Renal cortical epithelial cell (primary cell): ENCODE measurements around the gene WDR36. TPM values are rescaled to one million over a fixed set of nuclear protein-coding genes. Genes with fewer than 3 reads are reported as not detected.

Experiments
- DNase-seq: peaks from one replicate; pipeline ENCODE4 v3.0.0-alpha.2; 2011; ENCODE audit warnings: low read depth
- total RNA-seq: library from RNA; depleted of rRNA; stranded (reverse); fragments of >200 nt; gene quantifications from 2 replicates; pipeline ENCODE4 v1.2.3, GENCODE V29; 2014

The WDR36 gene
- 51.1 and 69.5 TPM in 2 replicates for total RNA-seq

DNA sequence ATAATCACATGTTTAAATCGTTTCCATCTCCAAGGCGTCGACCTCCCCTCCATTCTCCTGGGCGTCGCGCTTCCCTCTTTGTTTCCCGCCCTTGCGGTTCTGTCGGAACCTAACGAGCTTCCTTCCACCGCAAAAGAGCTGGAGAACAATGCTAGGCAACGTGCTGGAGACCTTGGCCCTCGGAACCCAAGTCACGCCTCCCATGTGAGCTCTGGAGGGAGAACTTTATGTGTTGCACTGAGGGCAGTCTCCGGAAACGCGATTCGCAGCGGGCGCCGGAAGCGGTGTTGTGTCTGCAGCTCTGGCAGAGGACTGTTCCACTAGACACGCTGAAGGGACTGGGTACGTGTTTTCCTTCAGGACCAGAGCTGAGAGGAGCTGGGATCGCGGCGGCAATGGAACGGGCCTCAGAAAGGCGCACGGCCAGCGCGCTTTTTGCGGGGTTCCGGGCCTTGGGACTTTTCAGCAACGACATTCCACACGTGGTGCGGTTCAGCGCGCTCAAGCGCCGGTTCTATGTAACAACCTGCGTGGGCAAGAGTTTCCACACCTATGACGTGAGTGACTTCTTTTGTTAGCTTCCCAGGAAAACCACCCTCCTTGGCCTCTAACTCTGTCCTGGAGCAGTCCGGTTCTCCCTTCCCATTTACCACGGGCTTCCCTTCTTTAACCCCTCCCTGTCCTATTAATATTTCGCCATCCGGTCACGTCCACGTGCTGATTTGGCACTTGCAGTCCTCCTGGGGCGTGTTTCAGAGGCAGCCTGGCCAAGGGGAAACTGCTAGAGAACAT, at the start of gene WDR36:
WDR36 (plus strand) TSS at position 287 of the 792 bp plus-strand sequence; CDS start at position 396, 109 bp downstream.
- peak; percentile 79 for DNase-seq

DNA sequence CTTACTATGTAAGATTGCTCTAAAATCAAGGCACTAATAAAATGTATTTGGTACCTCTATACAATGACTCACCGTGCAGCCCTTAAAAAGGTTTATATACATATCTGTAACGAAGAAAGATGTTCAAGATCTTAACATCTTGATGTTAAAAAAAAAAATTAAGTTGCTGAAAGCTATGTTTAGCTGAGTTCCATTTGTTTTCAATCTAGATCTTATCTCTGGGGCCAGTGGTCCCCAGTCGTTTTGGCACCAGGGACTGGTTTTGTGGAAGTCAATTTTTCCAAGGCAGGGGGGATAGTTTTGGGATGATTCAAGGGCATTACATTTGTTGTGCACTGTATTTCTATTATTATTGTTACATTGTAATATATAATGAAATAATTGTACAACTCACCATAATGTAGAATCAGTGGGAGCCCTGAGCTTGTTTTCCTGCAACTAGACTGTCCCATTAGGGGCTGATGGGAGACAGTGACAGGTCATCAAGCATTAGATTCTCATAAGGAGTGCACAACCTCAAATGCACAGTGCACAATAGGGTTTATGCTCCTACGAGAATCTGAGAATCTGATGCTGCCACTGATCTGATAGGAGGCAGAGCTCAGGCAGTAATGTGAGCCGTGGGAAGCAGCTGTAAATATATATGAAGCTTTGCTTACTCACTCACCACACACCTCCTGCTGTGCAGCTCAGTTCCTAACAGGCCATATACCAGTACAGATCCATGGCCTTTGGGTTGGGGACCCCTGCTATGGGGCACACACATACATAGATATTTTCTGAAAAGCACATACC, 48.2 kb upstream of the WDR36 start:
- no peak for DNase-seq

DNA sequence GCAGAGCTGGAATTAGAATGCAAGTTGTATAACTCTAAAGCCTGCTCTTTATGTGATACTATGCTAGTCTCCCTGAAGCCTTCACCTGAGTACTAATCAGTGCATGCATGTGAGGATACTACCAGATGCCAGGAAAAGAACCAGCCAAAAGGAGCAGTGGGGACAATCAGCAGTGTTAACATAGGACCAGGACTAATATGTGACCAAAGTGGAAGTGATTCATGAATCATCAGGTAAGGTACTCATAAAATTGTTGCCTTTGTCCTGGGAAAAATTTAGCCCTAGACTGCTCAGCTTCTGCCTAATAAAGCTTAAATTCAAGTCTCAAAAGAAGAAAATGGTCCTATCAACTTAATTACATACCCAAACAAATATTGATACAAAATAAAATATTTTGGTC, 34.1 kb upstream of the WDR36 start:
- DNase-seq = peak; percentile 36

DNA sequence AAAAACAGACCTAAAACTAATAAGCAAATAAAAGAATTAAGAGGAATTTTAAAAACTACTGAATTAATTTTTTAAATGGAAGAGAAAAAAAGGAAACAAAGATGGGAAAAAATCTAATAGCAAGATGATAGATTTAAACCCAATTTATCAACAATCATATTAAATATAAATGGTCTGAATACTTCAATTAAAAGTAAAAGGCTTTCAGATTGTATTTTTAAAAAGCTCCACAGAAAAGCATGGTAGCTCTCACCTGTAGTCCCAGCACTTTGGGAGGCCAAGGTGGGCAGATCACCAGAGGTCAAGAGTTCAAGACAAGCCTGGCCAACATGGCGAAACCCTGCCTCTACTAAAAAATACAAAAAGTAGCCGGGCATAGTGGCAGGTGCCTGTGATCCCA, 32.0 kb upstream of the WDR36 start:
- DNase-seq = no peak

DNA sequence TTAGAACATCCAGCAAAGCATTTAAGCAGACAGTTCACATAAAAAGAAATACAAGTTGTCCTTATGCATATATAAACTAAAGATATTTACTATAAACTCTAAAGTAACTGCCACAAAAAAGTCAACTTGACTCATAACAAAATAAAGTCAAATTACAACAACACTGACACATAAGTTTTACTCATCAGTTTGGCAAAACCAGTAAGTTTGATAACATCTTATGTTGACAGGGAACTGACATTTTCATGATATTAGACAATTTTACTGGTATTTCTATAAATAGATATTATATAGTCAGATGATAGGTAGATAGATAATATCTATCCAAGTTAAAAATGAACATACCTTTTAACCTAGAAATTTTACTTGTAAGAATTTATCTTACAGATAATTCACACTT, 30.5 kb upstream of the WDR36 start:
- DNase-seq = no peak

DNA sequence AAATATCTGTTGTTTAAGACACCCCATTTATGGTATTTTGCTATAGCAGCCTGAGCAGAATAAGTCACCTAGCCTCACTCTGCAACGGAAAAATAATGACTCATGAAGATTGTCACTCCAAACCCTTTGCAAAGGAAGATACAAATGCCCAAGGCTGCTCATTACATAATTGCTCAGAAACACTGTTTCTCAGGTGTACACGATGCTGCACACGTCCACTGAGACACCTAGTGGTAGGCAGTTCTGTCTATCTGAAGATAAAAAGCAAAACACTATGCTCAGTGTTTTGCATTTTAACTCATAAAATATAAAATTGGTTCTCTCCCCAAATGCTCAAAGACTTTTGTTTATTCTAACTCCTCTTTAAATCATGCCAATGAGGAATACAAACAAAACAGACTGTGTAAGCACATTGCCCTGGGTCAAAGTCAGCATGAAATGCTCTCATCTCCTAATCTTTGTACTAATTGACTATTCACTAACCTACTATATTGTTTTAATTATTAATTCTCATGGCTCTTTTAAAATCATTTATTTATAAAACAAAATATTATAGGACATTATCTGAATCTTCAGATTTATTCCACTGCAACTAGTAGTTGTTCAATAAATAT, 28.3 kb upstream of the WDR36 start:
- DNase-seq = peak; percentile 57

DNA sequence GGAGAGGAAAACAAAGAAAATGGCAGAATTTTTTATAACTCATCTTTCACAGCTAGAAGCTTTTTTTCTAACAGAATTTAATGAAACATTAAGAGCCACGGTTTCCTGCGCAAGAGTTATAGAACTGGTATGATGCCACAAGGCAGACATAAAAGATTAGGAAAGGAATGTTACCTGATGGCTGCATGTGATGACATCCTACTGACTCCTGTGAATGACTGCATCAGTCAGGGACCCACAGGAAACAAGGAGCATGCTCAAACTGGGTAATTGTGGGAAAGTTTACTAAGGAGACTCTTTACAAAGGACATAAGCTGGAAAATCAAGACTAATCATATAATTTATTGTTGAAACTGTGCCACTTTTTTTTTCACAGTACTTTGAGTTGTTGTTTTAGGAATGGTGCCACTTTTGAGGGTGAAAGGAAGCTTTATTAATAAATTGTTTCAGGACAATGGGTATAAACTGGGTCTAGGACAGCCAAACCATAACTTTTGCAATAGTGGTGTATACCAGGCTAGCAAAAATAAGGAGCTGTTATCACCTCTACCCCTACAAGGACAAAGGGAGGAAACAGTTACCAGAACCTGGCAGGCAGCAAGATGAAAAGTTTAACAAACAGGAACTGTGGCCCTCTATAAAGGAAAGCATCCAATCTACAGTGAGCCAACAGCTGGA, 25.7 kb upstream of the WDR36 start:
- no peak for DNase-seq

DNA sequence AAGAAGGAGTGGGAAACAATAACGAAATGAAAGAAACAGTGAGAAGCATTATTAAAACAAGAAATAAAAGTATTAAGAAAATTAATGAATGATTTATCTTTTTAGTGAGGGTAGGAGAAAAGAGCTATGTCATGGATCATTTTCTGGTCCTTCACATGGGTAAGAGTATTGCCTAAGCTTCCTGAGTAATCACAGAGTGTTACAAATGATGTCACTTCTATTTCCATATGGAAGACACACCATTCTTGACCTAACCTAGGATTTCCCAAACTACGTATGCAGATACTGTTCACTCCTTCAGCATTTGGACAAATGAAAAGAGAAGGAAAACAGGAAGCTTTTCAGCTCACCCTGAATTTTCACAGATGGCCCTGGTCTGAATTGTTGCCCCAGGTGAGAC, 23.9 kb upstream of the WDR36 start:
- no peak for DNase-seq

DNA sequence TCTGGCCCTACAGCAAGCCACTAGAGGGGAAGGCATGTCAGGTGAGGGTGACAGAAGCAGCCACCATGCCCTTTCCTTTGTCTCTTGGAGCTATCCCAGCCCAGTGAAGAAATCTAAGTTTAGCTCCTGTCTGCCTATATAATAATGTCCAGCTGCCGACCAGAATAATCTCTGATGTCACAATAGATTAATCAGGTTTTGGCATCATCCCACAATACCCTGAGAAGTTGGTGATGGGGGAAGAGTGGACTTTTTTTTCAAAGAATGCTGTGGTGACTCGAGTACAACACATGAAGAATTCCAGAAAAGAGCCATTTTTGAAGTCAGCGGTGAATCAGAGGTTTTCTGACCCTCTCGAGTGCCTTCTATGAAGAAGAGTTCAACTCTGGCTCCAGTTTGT, 22.3 kb upstream of the WDR36 start:
- no peak for DNase-seq

DNA sequence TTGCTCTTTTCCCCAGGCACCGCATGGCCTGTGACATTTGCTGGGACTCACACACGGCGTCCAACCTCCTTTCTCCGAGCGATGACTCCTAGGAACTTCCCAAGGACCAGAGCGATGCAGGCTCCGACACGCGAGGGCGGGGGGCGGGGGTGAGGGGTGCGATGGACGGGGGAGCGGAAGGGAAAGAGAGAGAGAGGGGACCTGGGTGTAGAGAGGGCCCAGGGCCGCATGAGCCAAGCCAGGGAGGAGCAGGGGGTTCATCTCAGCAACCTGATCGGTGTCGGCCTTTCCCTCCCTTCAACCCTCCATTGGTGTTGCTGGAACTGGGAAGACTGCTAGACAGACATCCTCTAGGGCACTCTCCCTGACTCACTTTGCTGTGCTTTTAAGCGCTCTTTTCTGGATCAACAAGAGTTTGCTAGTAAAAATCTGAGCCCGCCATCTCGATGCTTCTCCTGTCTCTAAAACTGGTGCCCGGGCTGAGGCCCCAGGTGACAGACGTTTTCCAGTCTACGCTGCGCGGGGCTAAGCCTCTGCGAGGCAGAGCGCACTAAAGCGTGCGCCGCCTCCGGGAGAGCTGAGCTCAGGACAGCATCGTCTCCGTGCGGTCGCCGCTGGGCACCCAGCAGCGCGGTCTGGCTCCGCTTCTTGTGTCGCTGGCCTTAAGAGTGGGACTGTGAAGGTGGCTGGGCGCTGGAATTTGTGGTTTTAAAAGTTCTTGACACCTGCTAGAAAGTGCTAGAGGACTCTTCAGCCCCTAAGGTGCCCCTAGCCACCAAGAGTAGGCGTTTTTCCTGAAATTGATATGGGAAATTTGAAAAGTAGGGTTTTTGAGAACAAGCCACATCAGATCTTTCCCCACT, 21.6 kb upstream of the WDR36 start:
- no peak for DNase-seq

DNA sequence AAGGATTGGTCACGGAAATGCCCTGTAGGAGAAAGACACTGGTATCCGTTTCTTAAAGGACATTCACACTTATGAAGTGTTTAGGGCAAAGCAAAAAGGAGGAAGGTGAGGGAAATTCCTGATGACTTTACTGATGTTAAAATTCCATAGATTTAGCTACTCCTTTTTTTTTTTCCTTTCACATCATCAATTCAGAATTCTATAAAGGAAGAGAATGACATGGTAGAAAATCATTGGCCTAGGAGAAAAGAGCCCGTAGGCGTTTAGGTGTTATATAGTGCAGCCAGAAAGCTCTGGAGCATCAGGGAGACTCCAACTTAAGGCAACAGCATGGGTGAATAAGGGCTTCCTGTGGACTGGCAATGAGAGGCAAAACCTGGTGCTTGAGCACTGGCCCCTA, 20.7 kb upstream of the WDR36 start, which contains the start of gene TSLP:
TSLP (plus strand) TSS at position 301 of the 400 bp plus-strand sequence. CDS start 178 bp downstream, outside the sequence.
- no peak for DNase-seq

DNA sequence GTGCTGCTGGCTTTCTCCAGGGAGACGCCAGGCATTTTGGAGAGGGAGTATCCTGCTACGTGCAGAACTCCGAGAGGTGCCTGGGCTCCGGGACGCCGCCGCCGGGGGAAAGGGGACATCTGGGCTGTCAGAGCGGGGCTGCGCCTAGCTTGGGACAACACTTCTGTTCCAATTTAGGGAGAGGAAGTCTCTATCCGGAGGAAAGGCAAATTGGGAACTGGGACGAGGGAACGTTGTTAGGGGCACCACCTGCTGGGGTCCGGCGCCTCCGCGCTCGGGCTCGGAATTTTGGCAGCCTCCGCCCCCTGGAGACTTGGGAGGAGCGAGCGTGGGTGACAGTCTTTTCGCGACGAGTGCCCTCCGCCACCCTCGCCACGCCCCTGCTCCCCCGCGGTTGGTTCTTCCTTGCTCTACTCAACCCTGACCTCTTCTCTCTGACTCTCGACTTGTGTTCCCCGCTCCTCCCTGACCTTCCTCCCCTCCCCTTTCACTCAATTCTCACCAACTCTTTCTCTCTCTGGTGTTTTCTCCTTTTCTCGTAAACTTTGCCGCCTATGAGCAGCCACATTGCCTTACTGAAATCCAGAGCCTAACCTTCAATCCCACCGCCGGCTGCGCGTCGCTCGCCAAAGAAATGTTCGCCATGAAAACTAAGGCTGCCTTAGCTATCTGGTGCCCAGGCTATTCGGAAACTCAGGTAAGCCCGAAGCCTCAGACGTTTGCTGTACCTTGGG, 19.0 kb upstream of the WDR36 start:
- DNase-seq = no peak

DNA sequence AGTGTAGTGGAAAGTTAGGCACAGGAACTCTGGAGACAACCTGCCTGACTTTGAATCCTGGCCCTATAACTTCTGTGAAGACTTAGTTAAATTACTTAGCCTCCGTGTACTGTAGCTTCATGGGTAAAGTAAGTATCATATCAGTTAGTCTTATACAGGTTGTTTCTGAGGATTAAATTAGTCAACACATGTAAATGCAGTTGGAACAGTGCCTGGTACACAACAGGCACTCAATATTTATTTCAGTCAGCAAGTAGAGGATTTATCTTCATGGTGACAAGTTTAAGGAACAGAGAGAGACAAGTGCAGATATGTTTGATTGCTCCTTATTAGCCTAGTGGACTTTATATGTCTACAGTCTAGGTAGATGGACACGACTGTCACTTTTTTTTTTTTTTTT, 17.9 kb upstream of the WDR36 start:
- no peak for DNase-seq

DNA sequence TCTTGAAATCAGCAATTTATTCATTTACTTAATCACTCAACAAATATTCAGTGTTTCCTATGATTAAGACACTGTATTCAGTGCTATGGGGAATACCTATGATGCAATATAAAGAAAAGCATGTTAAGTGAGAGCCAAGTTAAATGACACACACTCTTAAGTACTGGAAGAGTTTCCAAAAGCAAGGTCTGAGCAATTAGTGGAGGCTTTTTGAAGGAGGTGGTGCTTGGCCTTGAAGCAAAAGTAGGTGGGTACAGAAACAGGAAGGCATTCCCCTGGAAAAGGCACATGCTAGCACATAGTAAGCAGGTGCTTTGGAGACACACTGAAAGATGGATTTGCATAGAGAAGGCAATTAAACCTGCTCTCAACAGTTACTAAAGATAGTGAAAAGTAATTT, 16.6 kb upstream of the WDR36 start:
- peak; percentile 91 for DNase-seq

DNA sequence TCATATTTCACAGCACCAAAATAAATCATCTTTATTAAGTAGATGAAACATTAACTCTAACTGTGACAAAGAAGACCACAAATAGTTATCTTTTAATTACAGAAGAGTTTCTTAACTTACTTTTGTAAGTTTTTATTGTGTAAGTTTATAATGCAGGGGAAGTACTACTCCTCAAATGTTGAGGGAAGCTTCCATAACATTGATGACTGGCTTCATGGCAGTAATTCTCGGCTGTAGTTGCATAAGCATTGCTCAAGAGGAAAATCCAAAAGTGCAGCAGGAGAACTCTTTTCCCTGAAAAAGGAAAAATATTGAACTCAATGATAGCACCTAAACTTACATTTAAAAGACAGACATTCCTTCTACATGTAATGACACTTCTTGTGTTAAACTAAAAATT, 16.1 kb upstream of the WDR36 start:
- no peak for DNase-seq

DNA sequence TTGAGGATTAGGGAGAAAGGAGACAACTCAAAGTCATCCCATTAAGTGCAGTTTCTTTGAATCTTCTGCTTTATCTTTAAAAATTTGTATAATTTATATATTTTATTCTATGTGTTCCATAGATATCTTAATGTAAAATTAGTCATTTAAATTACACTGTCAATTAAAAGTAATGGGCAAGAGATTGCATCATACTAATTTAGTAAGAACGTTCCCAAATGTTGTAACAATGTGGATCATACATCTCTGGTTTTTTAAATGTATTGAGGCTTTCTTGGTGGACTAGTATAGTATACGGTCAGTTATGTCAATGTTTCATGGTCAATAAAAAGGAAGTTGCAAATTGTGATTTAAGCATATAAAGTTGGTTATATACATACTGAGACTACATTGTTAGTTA, 14.5 kb upstream of the WDR36 start:
- DNase-seq = no peak

DNA sequence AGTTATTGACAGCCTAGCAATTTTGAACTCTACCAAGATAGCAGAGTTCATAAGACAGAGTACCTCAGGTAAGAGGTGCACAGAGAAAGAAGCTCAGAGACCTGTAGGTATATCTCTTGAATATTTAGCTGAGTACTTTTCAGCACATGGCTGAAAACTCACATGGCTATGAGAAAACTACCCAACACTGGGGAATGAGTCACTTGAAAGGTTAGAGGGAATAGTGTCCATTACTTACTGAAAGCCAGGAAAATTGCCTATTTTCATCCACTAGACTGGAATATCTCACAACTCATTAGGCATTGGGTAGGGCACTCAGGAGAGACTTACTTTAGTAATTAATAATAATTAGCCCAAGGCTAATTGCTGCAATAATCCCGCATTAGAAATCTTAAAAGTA, 12.3 kb upstream of the WDR36 start:
- DNase-seq = no peak

DNA sequence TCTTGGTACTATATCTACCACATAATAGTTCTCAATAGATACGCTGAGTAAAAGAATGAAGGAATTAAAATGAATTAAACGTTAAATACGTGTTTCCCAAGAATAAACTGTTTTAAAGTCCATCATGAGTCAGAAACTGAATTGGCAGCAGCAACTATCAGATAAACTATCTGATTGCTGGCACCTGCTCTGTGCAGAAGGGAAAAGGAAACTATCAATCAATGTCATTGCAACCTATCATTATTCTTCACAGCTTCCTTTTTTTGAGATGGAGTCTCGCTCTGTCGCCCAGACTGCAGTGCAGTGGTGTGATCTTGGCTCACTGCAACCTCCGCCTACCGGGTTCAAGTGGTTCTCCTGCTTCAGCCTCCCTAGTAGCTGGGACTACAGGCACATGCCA, 8.8 kb upstream of the WDR36 start:
- no peak for DNase-seq

DNA sequence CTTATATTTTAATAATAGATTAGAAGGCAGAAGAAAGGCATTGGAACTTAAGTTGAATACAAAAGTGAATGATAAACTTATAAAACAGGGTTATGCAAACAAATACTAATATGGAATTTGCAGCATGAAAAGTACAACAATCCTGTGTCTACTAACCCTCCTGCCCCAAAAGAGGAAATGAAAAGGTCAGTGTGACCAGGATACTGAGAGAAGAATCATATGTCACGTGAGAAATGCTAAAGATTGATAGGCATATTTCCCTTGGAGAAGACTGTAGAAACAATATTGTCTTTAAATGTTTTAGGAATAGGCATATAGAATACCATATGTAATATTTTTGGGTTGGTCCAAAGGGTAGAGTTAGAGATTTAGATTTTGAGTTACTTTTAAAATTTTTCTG, 3.8 kb downstream of the WDR36 start:
- DNase-seq = no peak

DNA sequence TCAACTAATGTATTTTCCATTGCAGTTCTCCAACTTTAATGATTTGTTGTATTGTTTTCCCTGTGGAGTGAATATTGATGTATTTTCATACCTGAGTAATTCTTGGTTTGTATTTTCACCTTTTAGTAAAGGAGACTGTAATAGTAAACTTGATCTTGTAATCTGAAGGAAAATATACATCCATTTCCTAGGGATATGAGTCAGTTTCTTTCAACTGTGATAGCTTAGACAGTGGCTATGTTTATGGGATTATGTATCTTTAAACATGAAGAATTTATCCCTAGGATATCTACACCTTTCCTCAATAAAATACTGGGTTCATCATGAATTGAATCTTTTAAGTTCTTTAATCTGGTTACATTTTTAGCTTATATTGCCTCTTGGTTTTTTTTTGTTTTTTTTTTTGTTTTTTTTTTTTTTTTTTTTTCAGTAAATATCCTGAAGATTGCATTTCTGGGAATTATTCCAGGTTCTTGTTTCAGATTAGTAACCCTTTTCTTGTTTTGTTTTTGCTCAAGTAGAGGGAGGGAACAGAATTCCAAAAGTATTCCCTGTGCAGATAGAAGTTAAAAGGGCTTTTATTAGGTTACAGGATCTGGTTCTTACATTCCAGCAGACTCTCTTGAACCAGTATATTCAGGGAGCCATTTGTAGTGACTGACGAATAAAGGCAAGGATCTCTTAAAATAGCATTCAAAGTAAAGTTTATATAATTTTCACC, 7.1 kb downstream of the WDR36 start:
- DNase-seq = no peak
